Peyer's patch (tissue), 4 donors: ENCODE measurements around the gene CLRN2. TPM values are rescaled to one million over a fixed set of nuclear protein-coding genes. Genes with fewer than 3 reads are reported as not detected.

Source experiments
- DNase-seq, 3 donors: peaks; one replicate each; pipeline ENCODE4 v3.0.0-alpha.2; 2017 to 2019
- H3K27ac ChIP-seq, 4 donors: fragments of 200-600 bp; sonication (generic); one replicate each; pipeline ENCODE4 v1.5.1; 2016 to 2019
- H3K27me3 ChIP-seq, 2 donors: fragments of 200-600 bp; sonication (generic); one replicate each; pipeline ENCODE4 v1.5.1; 2019
- H3K36me3 ChIP-seq, 3 donors: fragments of 200-600 bp; sonication (generic); one replicate each; pipeline ENCODE4 v1.5.1; 2016 to 2019
- H3K4me1 ChIP-seq, 4 donors: fragments of 200-600 bp; sonication (generic); one replicate each; pipeline ENCODE4 v1.5.1; 2016 to 2019
- H3K4me3 ChIP-seq, 4 donors: fragments of 200-600 bp; sonication (generic); 1 replicate in 3 of 4; 2 replicates in 1 of 4; pipeline ENCODE4 v1.5.1; 2016 to 2019; ENCODE audit warnings: mild to moderate bottlenecking in 1 of 4
- H3K9me3 ChIP-seq, 4 donors: fragments of 200-600 bp; sonication (generic); one replicate each; pipeline ENCODE4 v1.5.1; 2016 to 2019; ENCODE audit warnings: mild to moderate bottlenecking in 1 of 4
- CTCF ChIP-seq, 6 experiments: fragments of 450-650 bp in 4 of 6; fragments of 200-600 bp in 2 of 6; sonication (generic) in 1 of 6; IDR thresholded peaks; one replicate each; pipeline ENCODE4 v1.5.1; 2017 to 2019; ENCODE audit warnings: antibody characterized with exemption in 6 of 6, mild to moderate bottlenecking in 3 of 6, moderate library complexity in 1 of 6
- POLR2A ChIP-seq, 2 donors: fragments of 450-650 bp; IDR thresholded peaks; one replicate each; pipeline ENCODE4 v1.5.1; 2017; ENCODE audit warnings: antibody characterized with exemption in 2 of 2, mild to moderate bottlenecking in 2 of 2, moderate library complexity in 2 of 2
- total RNA-seq, 4 donors: library from RNA; depleted of rRNA; stranded (reverse); fragments of >200 nt; gene quantifications; one replicate each; pipeline ENCODE4 v1.1.0, GENCODE V29; 2016

The CLRN2 gene
- total RNA-seq, 4 donors from 2014 or later, result not detected

DNA sequence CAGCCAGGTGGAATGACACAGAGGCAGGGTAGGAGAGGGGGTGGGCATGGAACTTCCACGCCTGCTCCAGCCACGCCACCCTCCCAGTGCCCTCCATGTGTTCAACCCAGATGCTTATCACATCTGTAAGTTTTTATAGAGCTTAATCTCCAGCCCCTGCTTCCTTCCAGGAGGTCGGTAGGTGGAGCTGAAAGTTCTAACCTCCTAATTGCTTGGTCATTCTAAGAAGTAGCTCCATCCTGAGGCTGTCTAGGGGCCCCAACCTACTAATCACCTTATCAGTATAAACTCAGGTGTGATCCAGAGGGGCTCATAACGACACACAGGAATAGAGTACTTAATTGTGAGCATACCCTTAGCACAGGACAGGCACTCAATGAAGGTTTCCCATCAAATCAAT is 21.3 kb upstream of the CLRN2 start:
- no peaks in the 10 kb centered on the region for H3K9me3 ChIP-seq
- no peak for DNase-seq
- no peak overlapping the region for H3K4me3 ChIP-seq
- TF ChIP-seq CTCF (IDR thresholded peaks at IDR 0.05), result no peak
- TF ChIP-seq POLR2A (IDR thresholded peaks at IDR 0.05), result no peak
- H3K4me1 ChIP-seq, result no peaks in the 10 kb centered on the region
- no peaks in the 10 kb centered on the region for H3K27me3 ChIP-seq
- no peak overlapping the region for H3K27ac ChIP-seq
- peaks cover 0 to 22% (median 0%) of the 10 kb centered on the region in 3 donors for H3K36me3 ChIP-seq

- no peak for DNase-seq
- no peak for TF ChIP-seq CTCF (IDR thresholded peaks at IDR 0.05)
- TF ChIP-seq POLR2A (IDR thresholded peaks at IDR 0.05), result no peak
- H3K36me3 ChIP-seq, result peaks cover 0 to 16% (median 0%) of the 10 kb centered on the region in 3 donors
- no peak overlapping the region for H3K4me3 ChIP-seq
- no peaks in the 10 kb centered on the region for H3K9me3 ChIP-seq
- H3K27me3 ChIP-seq, result no peaks in the 10 kb centered on the region
- H3K4me1 ChIP-seq, result no peaks in the 10 kb centered on the region
- no peak overlapping the region for H3K27ac ChIP-seq
Measured at GRCh38 chr4:17494258-17495190, 20.4 kb upstream of the CLRN2 start.

- no peak overlapping the region for H3K4me3 ChIP-seq
- no peaks in the 10 kb centered on the region for H3K27me3 ChIP-seq
- H3K9me3 ChIP-seq, result no peaks in the 10 kb centered on the region
- TF ChIP-seq CTCF (IDR thresholded peaks at IDR 0.05), result no peak
- TF ChIP-seq POLR2A (IDR thresholded peaks at IDR 0.05), result no peak
- H3K27ac ChIP-seq, result no peak overlapping the region
- DNase-seq, result no peak
- H3K4me1 ChIP-seq, result no peaks in the 10 kb centered on the region
- peaks cover 0 to 25% (median 0%) of the 10 kb centered on the region in 3 donors for H3K36me3 ChIP-seq
Measured at GRCh38 chr4:17497890-17498523, 17.0 kb upstream of the CLRN2 start.

DNA sequence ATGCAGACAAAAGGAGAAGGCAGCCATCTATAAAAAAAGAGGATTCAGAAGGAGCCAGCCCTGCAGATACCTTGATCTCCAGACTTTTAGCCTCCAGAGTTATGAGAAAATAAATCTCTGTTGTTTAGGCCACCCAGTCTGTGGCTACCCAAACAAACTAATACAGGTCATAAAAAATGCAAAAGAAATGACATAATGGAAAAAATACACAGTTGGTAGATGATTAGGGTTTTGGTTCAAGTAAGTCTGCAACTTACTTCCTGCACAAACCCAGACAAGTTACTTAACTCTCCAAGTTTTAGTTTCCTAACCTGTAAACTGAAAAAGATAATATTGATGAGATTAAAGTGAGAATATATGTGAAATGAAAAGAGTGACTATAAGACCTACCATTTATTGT is 14.4 kb upstream of the CLRN2 start:
- no peaks in the 10 kb centered on the region for H3K9me3 ChIP-seq
- H3K27me3 ChIP-seq, result no peaks in the 10 kb centered on the region
- H3K36me3 ChIP-seq, result peaks cover 0 to 41% (median 0%) of the 10 kb centered on the region in 3 donors
- TF ChIP-seq POLR2A (IDR thresholded peaks at IDR 0.05), result no peak
- no peak for TF ChIP-seq CTCF (IDR thresholded peaks at IDR 0.05)
- H3K4me3 ChIP-seq, result no peak overlapping the region
- no peaks in the 10 kb centered on the region for H3K4me1 ChIP-seq
- DNase-seq, result no peak
- no peak overlapping the region for H3K27ac ChIP-seq

- Histone ChIP-seq H3K27ac (no peak overlapping the region), H3K4me3 (no peak overlapping the region), H3K36me3 (peaks cover 0 to 45% (median 0%) of the 10 kb centered on the region in 3 donors), H3K27me3 (no peaks in the 10 kb centered on the region), H3K4me1 (no peaks in the 10 kb centered on the region), H3K9me3 (no peaks in the 10 kb centered on the region)
- TF ChIP-seq CTCF (IDR thresholded peaks at IDR 0.05), result no peak
- no peak for TF ChIP-seq POLR2A (IDR thresholded peaks at IDR 0.05)
- no peak for DNase-seq
Measured at GRCh38 chr4:17502756-17503155, 12.2 kb upstream of the CLRN2 start.
